CD14-positive monocyte (primary cell): ENCODE results near the gene VCL. TPM values are rescaled to one million over a fixed set of nuclear protein-coding genes. Genes with fewer than 3 reads are reported as not detected.
"Not testable (repeated sequence)": the region's sequence is repeated elsewhere in the genome, so short reads cannot be mapped to it uniquely, and the experiment has no call there.

ENCODE experiments used
- DNase-seq, 3 donors: peaks; one replicate each; pipeline ENCODE4 v3.0.0-alpha.2; 2011 to 2022
- H2AFZ ChIP-seq: 2 replicates; pipeline ENCODE4 v1.6.0; 2012; ENCODE audit warnings: mild to moderate bottlenecking, low read depth, low read length, inconsistent platforms; ENCODE audit not compliant: insufficient read depth, poor library complexity, severe bottlenecking
- H3K27ac ChIP-seq, 2 donors: 1 replicate in 1 of 2; 2 replicates in 1 of 2; pipeline ENCODE4 v1.5.1; 2012 to 2013; ENCODE audit warnings: low read length in 2 of 2, control low read depth in 1 of 2, inconsistent platforms in 1 of 2, low read depth in 1 of 2, mild to moderate bottlenecking in 1 of 2
- H3K27me3 ChIP-seq, 2 donors: one replicate each; pipeline versions ENCODE4 v1.6.0 to v1.6.1; 2011 to 2013; ENCODE audit warnings: low read length in 2 of 2; ENCODE audit not compliant: control insufficient read depth in 2 of 2, insufficient read depth in 2 of 2
- H3K36me3 ChIP-seq, 2 donors: replicated peaks in 1 of 2; 1 replicate in 1 of 2; 2 replicates in 1 of 2; pipeline versions ENCODE4 v1.5.1 to v1.6.1; 2012 to 2013; ENCODE audit warnings: low read length in 2 of 2, control low read depth in 1 of 2, inconsistent platforms in 1 of 2, mild to moderate bottlenecking in 1 of 2; ENCODE audit not compliant: insufficient read depth in 2 of 2, control insufficient read depth in 1 of 2
- H3K4me1 ChIP-seq, 2 donors: 1 replicate in 1 of 2; 2 replicates in 1 of 2; pipeline versions ENCODE4 v1.5.1 to v1.6.1; 2012 to 2013; ENCODE audit warnings: low read length in 2 of 2, control low read depth in 1 of 2, inconsistent platforms in 1 of 2, mild to moderate bottlenecking in 1 of 2, moderate library complexity in 1 of 2; ENCODE audit not compliant: insufficient read depth in 2 of 2, control insufficient read depth in 1 of 2
- H3K4me2 ChIP-seq: replicated peaks from 2 replicates; pipeline ENCODE3; 2012; ENCODE audit warnings: low read length, moderate library complexity, mild to moderate bottlenecking; ENCODE audit not compliant: poor library complexity, severe bottlenecking; ENCODE audit errors: extremely low read depth
- H3K4me3 ChIP-seq, 3 experiments: fragments of 200-600 bp in 1 of 3; sonication (generic) in 1 of 3; replicated peaks in 1 of 3; 1 replicate in 2 of 3; 2 replicates in 1 of 3; pipeline ENCODE4 v1.5.1; 2011 to 2013; ENCODE audit warnings: low read length in 3 of 3, mild to moderate bottlenecking in 3 of 3, control low read depth in 2 of 3, low read depth in 2 of 3, inconsistent platforms in 1 of 3, moderate library complexity in 1 of 3
- H3K79me2 ChIP-seq: 2 replicates; pipeline ENCODE4 v1.6.0; 2012; ENCODE audit warnings: mild to moderate bottlenecking, control low read depth, inconsistent platforms, low read length, moderate library complexity; ENCODE audit not compliant: insufficient read depth
- H3K9ac ChIP-seq: 2 replicates; pipeline ENCODE4 v1.6.0; 2017; ENCODE audit warnings: low read length, mild to moderate bottlenecking; ENCODE audit not compliant: insufficient read depth, poor library complexity, severe bottlenecking
- H3K9me3 ChIP-seq, 2 donors: replicated peaks in 1 of 2; 1 replicate in 1 of 2; 2 replicates in 1 of 2; pipeline versions ENCODE4 v1.5.1 to v1.6.1; 2012 to 2013; ENCODE audit warnings: low read length in 2 of 2, control low read depth in 1 of 2; ENCODE audit not compliant: control insufficient read depth in 1 of 2, insufficient read depth in 1 of 2
- H4K20me1 ChIP-seq: 2 replicates; pipeline ENCODE4 v1.6.0; 2012; ENCODE audit warnings: mild to moderate bottlenecking, low read length, control low read depth, moderate library complexity; ENCODE audit not compliant: insufficient read depth
- H3K27ac Mint-ChIP-seq, 7 donors: one replicate each; pipeline ENCODE4 v1.8.0; 2020; ENCODE audit warnings: mild to moderate bottlenecking in 7 of 7, mixed read lengths in 7 of 7, moderate library complexity in 6 of 7, inconsistent platforms in 2 of 7
- H3K27me3 Mint-ChIP-seq, 3 donors: one replicate each; pipeline ENCODE4 v1.8.0; 2021 to 2022; ENCODE audit warnings: low read depth in 3 of 3, mild to moderate bottlenecking in 3 of 3, mixed read lengths in 3 of 3, moderate library complexity in 3 of 3, inconsistent platforms in 1 of 3
- H3K36me3 Mint-ChIP-seq, 2 donors: one replicate each; pipeline ENCODE4 v1.8.0; 2020; ENCODE audit warnings: mixed read lengths in 2 of 2, inconsistent platforms in 1 of 2, mild to moderate bottlenecking in 1 of 2
- H3K4me1 Mint-ChIP-seq: one replicate; pipeline ENCODE4 v1.8.0; 2020; ENCODE audit warnings: mild to moderate bottlenecking, mixed read lengths
- H3K4me3 Mint-ChIP-seq, 2 donors: one replicate each; pipeline ENCODE4 v1.8.0; 2020; ENCODE audit warnings: mild to moderate bottlenecking in 2 of 2, mixed read lengths in 2 of 2, moderate library complexity in 1 of 2
- H3K9me3 Mint-ChIP-seq, 7 donors: one replicate each; pipeline ENCODE4 v1.8.0; 2020 to 2022; ENCODE audit warnings: mixed read lengths in 7 of 7, mild to moderate bottlenecking in 6 of 7, moderate library complexity in 6 of 7, inconsistent platforms in 2 of 7
- CTCF ChIP-seq: fragments of 200-600 bp; IDR thresholded peaks from one replicate; pipeline ENCODE4 v1.8.0; 2022; ENCODE audit warnings: antibody characterized with exemption, mild to moderate bottlenecking
- WGBS: methylation state at CpG from one replicate; pipeline ENCODE4 v1.1.5; 2013; ENCODE audit warnings: missing lambda C conversion rate; ENCODE audit not compliant: insufficient coverage; 5-methylcytosine and 5-hydroxymethylcytosine counted together
- intact Hi-C, 2 donors: fragments of 100-400 bp; cut with micrococcal nuclease; formaldehyde crosslinking; loops; one replicate each; pipeline versions ENCODE4 v1.15.0 to v1.15.1; 2023
- polyA plus RNA-seq, 3 donors: library from polyadenylated mRNA; depleted of rRNA in 1 of 3; unstranded in 2 of 3; stranded (reverse) in 1 of 3; fragments of 300-500 nt in 2 of 3; fragments of >200 nt in 1 of 3; fragmentation: Illumina TruSeq in 2 of 3; gene quantifications; 1 replicate in 2 of 3; 2 replicates in 1 of 3; pipeline ENCODE4 v1.2.3, GENCODE V29; 2012 to 2021

VCL gene
- polyA plus RNA-seq, 3 donors = 39.1 to 68.4 (median 52.8) TPM

GRCh38 chr10:74137992-74138391 lies 140.1 kb downstream of the VCL start:
- H3K27me3 Mint-ChIP-seq = no peaks in the 10 kb centered on the region
- H3K4me1 Mint-ChIP-seq = peaks cover 6% of the 10 kb centered on the region
- DNase-seq = no peak
- no peak for TF ChIP-seq CTCF
- H3K9ac ChIP-seq = no peak overlapping the region
- intact Hi-C loops = no loop called here
- H3K79me2 ChIP-seq = peaks cover 57% of the 10 kb centered on the region
- peaks cover 0 to 4% of the 10 kb centered on the region in 2 donors for H3K4me1 ChIP-seq
- H2AFZ ChIP-seq = no peak overlapping the region
- H3K9me3 Mint-ChIP-seq = no peaks in the 10 kb centered on the region
- H3K9me3 ChIP-seq = no peaks in the 10 kb centered on the region
- H3K36me3 ChIP-seq = peaks cover 49 to 67% of the 10 kb centered on the region in 2 donors
- WGBS = 100% methylated on average over 2 of the region's 5 CpGs
- no peak overlapping the region for H3K4me3 ChIP-seq
- H3K36me3 Mint-ChIP-seq = peaks cover 48 to 58% of the 10 kb centered on the region in 2 donors
- peaks cover 53% of the 10 kb centered on the region for H4K20me1 ChIP-seq
- H3K27ac Mint-ChIP-seq = no peak overlapping the region
- H3K27me3 ChIP-seq = no peaks in the 10 kb centered on the region
- no peak overlapping the region for H3K4me3 Mint-ChIP-seq
- no peak overlapping the region for H3K27ac ChIP-seq
- no peak overlapping the region for H3K4me2 ChIP-seq

- Histone ChIP-seq H3K36me3 (peaks cover 45 to 61% of the 10 kb centered on the region in 2 donors), H3K27ac (peak overlapping the region in 1 of 2 donors; percentile 36), H4K20me1 (peaks cover 59% of the 10 kb centered on the region), H3K79me2 (peaks cover 63% of the 10 kb centered on the region)
- H3K4me3 ChIP-seq, DNase-seq, H3K27me3 Mint-ChIP-seq, H3K4me1 ChIP-seq, H3K4me2 ChIP-seq, H3K9me3 Mint-ChIP-seq, H3K9ac ChIP-seq, H3K27me3 ChIP-seq, H3K9me3 ChIP-seq, H2AFZ ChIP-seq, H3K4me3 Mint-ChIP-seq, intact Hi-C loops, H3K4me1 Mint-ChIP-seq: not testable (repeated sequence)
- H3K27ac Mint-ChIP-seq = peak overlapping the region in 3 of 7 donors; percentile 64 to 87 (median 77)
- no CpG with 5 or more reads among the region's 5 CpGs for WGBS
- peaks cover 43 to 52% of the 10 kb centered on the region in 2 donors for H3K36me3 Mint-ChIP-seq
These were observed 140.7 kb downstream of the VCL start for GRCh38 chr10:74138596-74138995.
